G401 (cell line): Measurements from ENCODE around the gene TCF7L2. TPM values are rescaled to one million over a fixed set of nuclear protein-coding genes. Genes with fewer than 3 reads are reported as not detected.

ENCODE experiments used
- DNase-seq: peaks from one replicate; pipeline ENCODE4 v3.0.0-alpha.2; 2015; ENCODE audit warnings: low spot score
- in situ Hi-C: cut with HindIII; loops from 2 replicates; pipeline ENCODE4 v1.10.0; 2016; ENCODE audit warnings: low sequenced_read_pairs, mixed read lengths
- total RNA-seq: library from RNA; depleted of rRNA; stranded (reverse); fragments of >200 nt; shearing (Covaris generic); gene quantifications from 2 replicates; pipeline ENCODE4 v1.2.3, GENCODE V29; 2014

TCF7L2 gene
- total RNA-seq, 1 experiment from 2014 or later, result 0.88 TPM

DNA sequence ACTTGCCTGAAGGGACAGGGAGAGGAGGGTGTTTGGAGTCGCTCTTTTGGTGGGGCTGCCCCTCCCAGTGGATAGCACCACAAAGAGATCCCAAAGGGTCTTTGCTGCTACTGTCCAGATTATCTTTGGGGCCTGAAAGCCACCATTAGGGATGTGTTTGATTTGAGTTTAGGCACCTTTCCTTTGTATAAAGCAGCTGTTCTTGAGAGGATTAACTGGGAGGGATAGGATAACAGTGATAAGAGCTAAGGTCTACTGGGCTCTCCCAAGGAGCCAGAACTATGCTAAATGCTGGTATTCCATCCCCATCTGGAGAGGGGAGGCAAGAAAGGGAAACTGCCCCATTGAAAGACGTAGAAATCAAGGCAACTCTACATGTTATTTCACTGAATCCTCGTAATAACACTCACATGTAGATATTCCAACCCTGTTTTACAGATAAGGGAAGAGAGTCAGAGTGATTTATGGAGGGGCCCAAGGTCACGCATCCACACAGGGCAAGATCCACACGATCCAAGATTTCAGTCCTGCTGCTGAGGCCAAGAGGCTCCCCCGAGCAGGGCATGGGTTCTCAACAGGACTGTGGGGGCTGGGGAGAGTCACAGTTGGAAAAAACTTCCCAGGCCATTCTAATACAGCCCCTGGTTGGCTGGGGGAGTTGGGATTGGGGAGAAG, 11.1 kb upstream of the TCF7L2 start:
- DNase-seq, result no peak
- in situ Hi-C loops, result no loop called here

GRCh38 chr10:112945811-112946210, 4.2 kb upstream of the TCF7L2 start:
- in situ Hi-C loops, result no loop called here
- no peak for DNase-seq

- in situ Hi-C loops, result no loop called here
Observed at GRCh38 chr10:112946649-112947048, 3.4 kb upstream of the TCF7L2 start.

DNA sequence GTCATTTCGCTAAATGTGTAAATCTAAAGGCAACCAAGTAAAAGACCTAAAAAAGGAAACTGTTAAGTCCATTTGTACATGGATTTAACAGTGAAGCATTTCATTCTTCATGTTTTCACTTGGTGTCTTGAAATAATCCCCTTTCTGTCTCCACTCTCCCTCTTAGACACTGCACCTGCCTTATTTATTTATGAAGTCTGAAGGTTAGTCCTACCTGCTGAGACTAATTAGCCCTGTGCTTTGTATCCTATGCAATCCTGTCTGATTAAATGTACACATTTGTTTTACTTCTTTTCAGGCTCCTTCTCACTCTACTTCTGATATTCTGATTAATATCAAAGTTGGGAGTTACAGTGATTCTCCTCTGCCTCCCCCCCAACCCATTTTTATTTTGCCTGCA, 1.9 kb upstream of the TCF7L2 start:
- in situ Hi-C loops, result no loop called here

More at GRCh38 chr10:112946649-112947048, 3.4 kb upstream of the TCF7L2 start:
- no peak for DNase-seq

GRCh38 chr10:112949143-112949823, 764 bp upstream of the TCF7L2 start:
- in situ Hi-C loops, result no loop called here
- DNase-seq, result no peak

More for the DNA sequence above, 1.9 kb upstream of the TCF7L2 start:
- no peak for DNase-seq

DNA sequence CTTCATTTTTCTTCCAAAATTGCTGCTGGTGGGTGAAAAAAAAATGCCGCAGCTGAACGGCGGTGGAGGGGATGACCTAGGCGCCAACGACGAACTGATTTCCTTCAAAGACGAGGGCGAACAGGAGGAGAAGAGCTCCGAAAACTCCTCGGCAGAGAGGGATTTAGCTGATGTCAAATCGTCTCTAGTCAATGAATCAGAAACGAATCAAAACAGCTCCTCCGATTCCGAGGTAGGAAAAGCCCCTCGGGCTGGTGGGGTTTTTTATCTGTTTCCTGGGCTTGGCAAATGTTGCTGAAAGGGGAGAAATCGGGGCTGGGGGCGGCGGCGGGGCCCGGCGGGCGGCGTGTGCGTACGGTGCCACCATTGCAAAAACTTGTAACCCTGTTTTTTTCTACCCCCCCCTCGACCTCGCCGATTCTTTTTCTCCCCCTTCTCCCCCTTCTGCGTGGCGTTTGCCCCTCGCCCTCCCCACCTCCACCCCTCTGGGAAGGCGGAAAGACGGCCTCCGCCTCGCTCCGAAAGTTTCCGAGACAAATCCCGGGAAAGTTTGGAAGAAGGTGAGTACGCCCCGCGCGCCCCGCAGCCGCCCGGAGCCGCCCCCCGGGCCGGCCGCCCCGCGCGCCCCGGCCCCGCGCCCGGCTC, 789 bp downstream of the TCF7L2 start:
- in situ Hi-C loops, result no loop called here
- no peak for DNase-seq

GRCh38 chr10:112951359-112952281, 1.6 kb downstream of the TCF7L2 start:
- in situ Hi-C loops, result no loop called here
- DNase-seq, result peak; percentile 51

DNA sequence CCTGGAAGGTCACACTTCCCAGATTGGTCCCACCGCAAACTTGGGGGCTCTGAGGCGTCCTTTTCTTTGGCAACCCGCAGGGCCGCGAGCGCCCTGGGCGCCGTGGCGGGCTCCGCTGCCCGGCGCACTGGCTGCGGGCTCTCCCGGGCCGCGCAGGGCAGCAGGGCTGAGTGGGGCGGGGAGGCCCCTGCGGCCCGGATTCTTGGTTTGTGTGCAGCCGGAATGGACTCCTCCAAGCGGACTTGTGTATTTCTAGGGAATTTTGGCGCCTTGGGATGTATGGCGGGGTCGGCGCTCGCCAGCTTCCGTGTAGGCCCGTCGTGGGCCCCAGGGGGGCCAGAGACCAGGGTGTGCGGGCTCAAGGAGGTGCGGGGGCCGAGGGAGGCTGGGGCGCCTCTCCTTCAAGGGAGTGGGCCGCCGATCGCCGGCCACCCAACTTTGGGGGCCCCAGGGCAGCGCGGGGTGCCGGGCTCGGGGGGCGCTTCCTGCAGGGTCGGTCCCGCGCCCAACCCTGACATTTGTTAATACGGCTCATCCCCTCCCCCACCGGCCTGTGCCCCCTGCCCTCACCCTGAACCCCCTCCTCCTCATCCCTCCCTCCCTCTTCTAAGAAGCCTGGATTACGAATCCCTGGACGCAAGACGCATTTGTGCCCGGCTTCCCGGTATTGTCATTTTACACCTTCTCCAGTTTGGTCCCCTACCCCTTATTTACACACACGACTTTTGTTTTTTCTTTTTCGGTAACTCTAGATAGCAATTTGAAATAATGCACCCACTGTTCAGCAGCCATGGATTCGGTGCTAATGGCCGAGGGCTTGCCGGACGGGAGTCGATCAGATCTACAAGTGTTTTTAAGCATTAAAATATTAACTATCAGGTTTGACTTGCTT, 2.5 kb downstream of the TCF7L2 start:
- in situ Hi-C loops, result no loop called here
- DNase-seq, result no peak

- DNase-seq, result no peak
- in situ Hi-C loops, result no loop called here
Observed at GRCh38 chr10:112953174-112954159, 3.4 kb downstream of the TCF7L2 start.

DNA sequence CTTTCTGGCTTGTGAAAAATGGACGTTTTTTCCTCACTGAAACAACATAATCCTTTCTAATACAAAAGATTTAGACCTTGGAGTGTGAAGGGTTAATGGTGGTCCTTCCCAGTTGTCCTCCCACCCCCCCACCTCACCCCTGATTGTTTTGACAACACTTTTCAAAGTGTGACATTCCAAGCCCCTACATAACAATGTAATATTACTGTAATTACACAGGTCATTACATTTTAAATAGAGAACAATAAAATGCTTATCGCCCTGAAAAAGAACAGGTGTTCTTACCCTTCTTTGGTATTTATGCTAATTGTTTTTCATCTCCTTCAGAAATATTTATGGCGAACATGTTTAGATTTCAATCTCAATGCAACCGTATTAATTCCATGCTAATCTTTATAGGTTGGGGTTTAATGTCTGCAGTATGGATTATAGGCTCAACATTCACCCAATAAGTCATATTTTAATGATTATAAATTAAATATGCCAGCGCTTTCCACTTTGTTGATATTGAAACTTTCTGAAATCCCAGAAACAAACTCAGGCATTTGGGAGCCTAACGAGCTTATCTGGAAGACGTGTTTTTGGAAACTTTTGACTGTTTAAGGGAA, 5.0 kb downstream of the TCF7L2 start:
- DNase-seq, result no peak
- in situ Hi-C loops, result no loop called here

GRCh38 chr10:112955582-112956421, 5.8 kb downstream of the TCF7L2 start:
- in situ Hi-C loops, result no loop called here
- no peak for DNase-seq

DNA sequence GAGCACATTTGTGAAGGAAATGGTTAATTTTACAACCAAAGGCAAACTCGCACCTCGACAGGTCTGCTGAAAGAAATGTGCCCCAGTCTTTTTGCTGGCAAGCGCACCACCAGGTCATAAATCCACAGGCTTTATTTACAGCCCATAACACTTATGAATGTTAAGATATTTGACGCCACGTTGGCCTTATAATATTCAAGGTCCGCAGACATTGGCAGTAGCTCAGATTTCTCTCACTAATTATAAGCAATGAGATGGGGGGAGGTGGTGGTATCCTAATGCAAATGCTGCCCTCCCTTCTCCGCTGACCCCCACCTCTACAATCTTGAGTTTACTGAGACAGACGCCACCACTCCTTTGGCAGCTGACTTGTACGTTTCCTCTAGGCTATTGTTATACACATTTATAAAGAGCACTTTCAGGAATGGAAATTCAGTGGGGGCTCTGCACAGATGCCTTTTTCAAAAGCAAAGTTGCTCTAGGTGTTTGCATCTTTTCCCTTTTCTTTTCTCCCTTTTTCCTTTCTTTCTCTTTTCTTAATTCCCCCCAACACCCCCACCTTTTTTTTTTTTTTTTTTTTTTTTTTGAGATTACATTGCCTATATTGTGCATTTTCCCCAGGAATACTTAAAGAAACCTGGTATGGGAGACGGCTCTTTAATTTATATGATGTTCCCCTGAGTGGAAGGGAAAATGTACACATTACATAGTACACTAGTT, 6.7 kb downstream of the TCF7L2 start:
- in situ Hi-C loops, result no loop called here

GRCh38 chr10:112957640-112958092, 7.6 kb downstream of the TCF7L2 start:
- in situ Hi-C loops, result no loop called here
- DNase-seq, result no peak

More for the DNA sequence above, 6.7 kb downstream of the TCF7L2 start:
- no peak for DNase-seq

DNA sequence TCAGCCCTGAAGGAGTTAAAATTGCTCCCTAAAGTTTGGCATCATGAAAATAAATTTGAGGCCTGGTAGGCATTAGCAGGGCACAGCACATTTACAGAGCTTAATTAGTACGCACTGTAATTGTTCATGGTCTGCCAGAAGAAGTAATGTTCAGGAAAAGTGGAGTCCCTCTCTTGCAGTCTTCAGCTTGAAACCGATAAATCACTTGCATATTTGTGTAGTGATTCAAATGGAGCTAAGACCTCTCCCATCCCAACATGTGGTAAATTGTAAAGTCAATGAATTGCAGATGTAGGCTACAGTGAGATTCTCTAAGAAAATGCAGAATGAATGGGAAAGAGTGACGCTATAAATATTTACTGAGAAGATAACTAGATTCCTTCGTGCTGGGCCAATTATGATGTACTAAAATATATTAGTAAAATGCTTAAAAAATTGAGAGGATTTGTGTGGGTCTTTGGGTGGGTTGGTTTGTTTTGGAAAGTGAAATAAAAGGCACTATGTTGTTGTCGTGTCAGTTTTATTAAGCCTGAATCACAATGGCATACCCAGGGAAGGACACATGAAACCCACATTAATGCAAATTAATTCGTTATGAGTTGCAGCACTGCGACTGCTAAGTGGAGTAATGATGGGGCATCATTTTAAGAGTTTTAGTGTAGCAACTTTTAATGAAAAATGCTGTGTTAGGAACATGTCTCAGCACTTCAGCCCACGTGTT, 8.4 kb downstream of the TCF7L2 start:
- in situ Hi-C loops, result no loop called here
- no peak for DNase-seq
